HCT116 (cell line): Measurements from ENCODE around the gene ABCC2. TPM values are rescaled to one million over a fixed set of nuclear protein-coding genes. Genes with fewer than 3 reads are reported as not detected.

Source experiments
- ATAC-seq: fragments of 200-7000 bp; cut with Tn5 transposase; 2 replicates; pipeline ENCODE4 v1.9.1; 2020; ENCODE audit warnings: mild to moderate bottlenecking, moderate library complexity
- BruUV-seq: library from RNA; stranded (reverse); fragments of 400-500 nt; replicated peaks from 2 replicates; lab custom pipeline; 2021; lab: Mats Ljungman, UMichigan
- CTCF ChIA-PET: fragments of 300-600 bp; sonication (Branson Sonifier 250); formaldehyde crosslinking; loops from one replicate; lab custom pipeline; 2021; ENCODE audit warnings: antibody characterized with exemption; lab: Charles Lee
- POLR2A ChIA-PET: fragments of 300-600, 350-600 bp; sonication (Branson Sonifier 250); formaldehyde crosslinking; loops from one replicate; lab custom pipeline; 2021; ENCODE audit warnings: antibody characterized with exemption; lab: Charles Lee
- RAD21 ChIA-PET, 2 experiments: fragments of 300-600 bp; sonication (Branson Sonifier 250); formaldehyde crosslinking; loops; one replicate each; lab custom pipeline; 2023; ENCODE audit warnings: low total read pairs in 2 of 2; ENCODE audit not compliant: uncharacterized antibody in 2 of 2, unreplicated experiment in 2 of 2, low non-redundant PET in 1 of 2; lab: Charles Lee
- DNase-seq: peaks from one replicate; pipeline ENCODE4 v3.0.0-alpha.2; 2010; ENCODE audit warnings: low read depth, low spot score
- H2AFZ ChIP-seq: fragments of 200-600 bp; shearing (Covaris generic), sonication (generic); 2 replicates; pipeline ENCODE4 v1.6.1; 2017; ENCODE audit warnings: low read depth, mixed run types, mixed read lengths, antibody characterized with exemption, low read length; ENCODE audit not compliant: poor library complexity, severe bottlenecking
- H3K27ac ChIP-seq: 2 replicates; pipeline ENCODE4 v1.5.1; 2012; ENCODE audit warnings: low read depth, low read length
- H3K27me3 ChIP-seq: fragments of 200-600 bp; sonication (generic); 2 replicates; pipeline ENCODE4 v1.6.1; 2016; ENCODE audit warnings: mixed run types, low read length, mixed read lengths; ENCODE audit not compliant: insufficient read depth
- H3K36me3 ChIP-seq, 2 experiments: fragments of 200-500 bp in 1 of 2; fragments of 200-600 bp in 1 of 2; sonication (Bioruptor generic) in 1 of 2; sonication (generic) in 1 of 2; 2 replicates each; pipeline versions ENCODE4 v1.5.1 to v1.6.1; 2014 to 2016; ENCODE audit warnings: low read length in 2 of 2, inconsistent platforms in 1 of 2, mixed read lengths in 1 of 2, mixed run types in 1 of 2; ENCODE audit not compliant: insufficient read depth in 2 of 2, control insufficient read depth in 1 of 2
- H3K4me1 ChIP-seq, 2 experiments: fragments of 200-600 bp in 1 of 2; sonication (generic) in 1 of 2; 2 replicates each; pipeline versions ENCODE4 v1.5.1 to v1.6.1; 2012 to 2017; ENCODE audit warnings: low read length in 2 of 2, inconsistent platforms in 1 of 2, mild to moderate bottlenecking in 1 of 2, mixed read lengths in 1 of 2, mixed run types in 1 of 2, moderate library complexity in 1 of 2; ENCODE audit not compliant: insufficient read depth in 2 of 2, control insufficient read depth in 1 of 2
- H3K4me2 ChIP-seq: fragments of 200-600 bp; sonication (generic); 2 replicates; pipeline ENCODE4 v1.6.1; 2017; ENCODE audit warnings: mixed run types, low read length, mixed read lengths
- H3K4me3 ChIP-seq, 2 experiments: fragments of 200-600 bp in 1 of 2; sonication (generic) in 1 of 2; replicated peaks in 1 of 2; 2 replicates each; pipeline ENCODE4 v1.5.1; 2011 to 2016; ENCODE audit warnings: low read length in 2 of 2, control low read depth in 1 of 2, low read depth in 1 of 2, mild to moderate bottlenecking in 1 of 2, mixed read lengths in 1 of 2, mixed run types in 1 of 2
- H3K79me2 ChIP-seq: fragments of 200-600 bp; sonication (generic); 2 replicates; pipeline ENCODE4 v1.6.1; 2017; ENCODE audit warnings: mild to moderate bottlenecking, mixed run types, low read length, moderate library complexity, mixed read lengths; ENCODE audit not compliant: insufficient read depth
- H3K9ac ChIP-seq: fragments of 200-600 bp; sonication (generic); 2 replicates; pipeline ENCODE4 v1.6.1; 2016; ENCODE audit warnings: low read length, mixed read lengths
- H3K9me2 ChIP-seq: fragments of 200-600 bp; sonication (generic), shearing (Covaris generic); 2 replicates; pipeline ENCODE4 v1.6.1; 2017; ENCODE audit warnings: mixed run types, mild to moderate bottlenecking, moderate library complexity; ENCODE audit not compliant: insufficient read depth
- H3K9me3 ChIP-seq, 2 experiments: fragments of 200-500 bp in 1 of 2; fragments of 200-600 bp in 1 of 2; sonication (Bioruptor generic) in 1 of 2; sonication (generic) in 1 of 2; 2 replicates each; pipeline ENCODE4 v1.6.1; 2014 to 2017; ENCODE audit warnings: low read length in 2 of 2, mixed read lengths in 2 of 2, inconsistent platforms in 1 of 2, low read depth in 1 of 2, mild to moderate bottlenecking in 1 of 2, mixed run types in 1 of 2, moderate library complexity in 1 of 2; ENCODE audit not compliant: control insufficient read depth in 1 of 2, insufficient read depth in 1 of 2
- H4K20me1 ChIP-seq: fragments of 200-600 bp; sonication (generic), shearing (Covaris generic); 2 replicates; pipeline ENCODE4 v1.6.1; 2017; ENCODE audit warnings: mixed run types, mild to moderate bottlenecking, moderate library complexity; ENCODE audit not compliant: insufficient read depth
- POLR2AphosphoS5 ChIP-seq: IDR thresholded peaks from 2 replicates; pipeline ENCODE4 v1.6.1; 2011; ENCODE audit warnings: mild to moderate bottlenecking, low read depth, low read length, moderate library complexity
- SP1 ChIP-seq: IDR thresholded peaks from 2 replicates; pipeline ENCODE4 v1.6.1; 2012; ENCODE audit warnings: low read depth
- intact Hi-C: fragments of 100-400 bp; cut with micrococcal nuclease; formaldehyde crosslinking; loops from 2 replicates; pipeline ENCODE4 v1.10.0; 2022
- total RNA-seq: library from RNA; stranded (reverse); gene quantifications from one replicate; pipeline ENCODE4 v1.2.1, GENCODE V29; 2021; ENCODE audit not compliant: unreplicated experiment
- TF ChIP-seq, protein P1 (sequence below): IDR thresholded peaks from 2 replicates; pipeline ENCODE4 v1.6.1; 2012; ENCODE audit warnings: low read depth

The ABCC2 gene
- total RNA-seq, 1 experiment from 2014 or later: 88.2 TPM

DNA sequence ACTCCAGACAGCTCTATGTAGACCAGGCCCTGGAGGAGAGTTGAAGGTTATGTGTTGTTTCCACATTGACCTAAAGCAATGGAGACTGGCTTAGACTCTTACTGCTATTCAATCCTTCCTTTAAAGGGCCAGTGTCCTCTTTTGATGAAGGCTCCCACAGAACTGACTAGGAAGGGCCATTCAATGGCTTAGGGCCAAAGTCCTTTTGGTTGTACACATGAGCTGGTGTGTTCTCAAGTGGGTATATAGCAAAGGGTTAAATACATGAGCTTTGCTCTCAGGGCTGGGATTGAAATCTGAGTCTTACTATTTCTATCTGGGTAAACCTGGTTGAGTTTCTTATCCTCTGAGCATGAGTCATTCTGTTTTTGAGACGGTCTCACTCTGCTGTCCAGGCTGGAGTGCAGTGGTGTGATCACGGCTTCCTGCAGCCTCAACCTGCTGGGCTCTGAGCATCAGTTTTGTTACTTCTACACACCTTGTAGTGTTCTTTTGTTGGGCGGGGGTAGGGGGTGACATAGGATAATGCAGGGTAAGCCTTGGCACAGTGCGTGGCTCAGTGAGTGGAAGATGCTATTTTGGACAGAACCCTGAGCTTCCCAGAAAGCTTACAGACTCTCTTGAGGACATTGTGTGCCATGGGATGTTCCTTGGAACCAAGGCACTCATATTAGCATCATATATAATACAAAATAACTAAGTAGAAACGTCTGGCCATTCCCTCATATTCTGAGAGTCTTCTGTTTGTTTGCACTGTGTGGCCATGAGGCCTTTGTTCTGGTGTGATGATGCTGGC is 90.1 kb downstream of the ABCC2 start (continued):
- TF ChIP-seq, protein P1, sequence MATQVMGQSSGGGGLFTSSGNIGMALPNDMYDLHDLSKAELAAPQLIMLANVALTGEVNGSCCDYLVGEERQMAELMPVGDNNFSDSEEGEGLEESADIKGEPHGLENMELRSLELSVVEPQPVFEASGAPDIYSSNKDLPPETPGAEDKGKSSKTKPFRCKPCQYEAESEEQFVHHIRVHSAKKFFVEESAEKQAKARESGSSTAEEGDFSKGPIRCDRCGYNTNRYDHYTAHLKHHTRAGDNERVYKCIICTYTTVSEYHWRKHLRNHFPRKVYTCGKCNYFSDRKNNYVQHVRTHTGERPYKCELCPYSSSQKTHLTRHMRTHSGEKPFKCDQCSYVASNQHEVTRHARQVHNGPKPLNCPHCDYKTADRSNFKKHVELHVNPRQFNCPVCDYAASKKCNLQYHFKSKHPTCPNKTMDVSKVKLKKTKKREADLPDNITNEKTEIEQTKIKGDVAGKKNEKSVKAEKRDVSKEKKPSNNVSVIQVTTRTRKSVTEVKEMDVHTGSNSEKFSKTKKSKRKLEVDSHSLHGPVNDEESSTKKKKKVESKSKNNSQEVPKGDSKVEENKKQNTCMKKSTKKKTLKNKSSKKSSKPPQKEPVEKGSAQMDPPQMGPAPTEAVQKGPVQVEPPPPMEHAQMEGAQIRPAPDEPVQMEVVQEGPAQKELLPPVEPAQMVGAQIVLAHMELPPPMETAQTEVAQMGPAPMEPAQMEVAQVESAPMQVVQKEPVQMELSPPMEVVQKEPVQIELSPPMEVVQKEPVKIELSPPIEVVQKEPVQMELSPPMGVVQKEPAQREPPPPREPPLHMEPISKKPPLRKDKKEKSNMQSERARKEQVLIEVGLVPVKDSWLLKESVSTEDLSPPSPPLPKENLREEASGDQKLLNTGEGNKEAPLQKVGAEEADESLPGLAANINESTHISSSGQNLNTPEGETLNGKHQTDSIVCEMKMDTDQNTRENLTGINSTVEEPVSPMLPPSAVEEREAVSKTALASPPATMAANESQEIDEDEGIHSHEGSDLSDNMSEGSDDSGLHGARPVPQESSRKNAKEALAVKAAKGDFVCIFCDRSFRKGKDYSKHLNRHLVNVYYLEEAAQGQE: no peak
- 0 out of 2 replicates have a peak, but pooled peaks have one; percentile 30 for TF ChIP-seq SP1
- TF ChIP-seq, all 23 proteins: peak for 5

- peak; percentile 37; the same call in 1 of the 2 replicates for TF ChIP-seq POLR2AphosphoS5
- TF ChIP-seq SP1: no peak
- TF ChIP-seq, all 23 proteins: peak for 1
Measured at GRCh38 chr10:99873846-99874245, 91.4 kb downstream of the ABCC2 start.

More at GRCh38 chr10:99873846-99874245, 91.4 kb downstream of the ABCC2 start:
- H3K4me2 ChIP-seq: no peak overlapping the region
- no peaks in the 10 kb centered on the region; the same call in 1 of the 2 replicates for H3K79me2 ChIP-seq
- ChIA-PET POLR2A (no interaction called here), CTCF (interaction anchor here (1.7 kb wide), 1 partner anchor 172 kb away, joined by 3 read pairs; no protein-coding TSS in a partner anchor), RAD21 (no interaction called here)
- H2AFZ ChIP-seq: no peak overlapping the region
- BruUV-seq: no TSS peak
- no peaks in the 10 kb centered on the region for H3K9me3 ChIP-seq
- no peaks in the 10 kb centered on the region for H4K20me1 ChIP-seq
- peaks cover 7 to 17% of the 10 kb centered on the region in 2 experiments; a peak in 2 of 4 replicates for H3K4me1 ChIP-seq
- DNase-seq: no peak
- H3K9ac ChIP-seq: no peak overlapping the region
- no peaks in the 10 kb centered on the region for H3K9me2 ChIP-seq
- peaks cover 27 to 36% of the 10 kb centered on the region in 2 experiments for H3K36me3 ChIP-seq
- intact Hi-C loops: no loop called here
- no peaks in the 10 kb centered on the region for H3K27me3 ChIP-seq
- H3K4me3 ChIP-seq: no peak overlapping the region
- no peak overlapping the region for H3K27ac ChIP-seq
- peak; percentile 10; the same call in 1 of the 2 replicates for ATAC-seq
